ENCODE data around the gene DSG2. TPM values are rescaled to one million over a fixed set of nuclear protein-coding genes. Genes with fewer than 3 reads are reported as not detected.

Gene DSG2
- total and polyA plus RNA-seq, 10 donors: 0.06 to 0.79 (median 0.20) TPM; not detected in 1

DNA sequence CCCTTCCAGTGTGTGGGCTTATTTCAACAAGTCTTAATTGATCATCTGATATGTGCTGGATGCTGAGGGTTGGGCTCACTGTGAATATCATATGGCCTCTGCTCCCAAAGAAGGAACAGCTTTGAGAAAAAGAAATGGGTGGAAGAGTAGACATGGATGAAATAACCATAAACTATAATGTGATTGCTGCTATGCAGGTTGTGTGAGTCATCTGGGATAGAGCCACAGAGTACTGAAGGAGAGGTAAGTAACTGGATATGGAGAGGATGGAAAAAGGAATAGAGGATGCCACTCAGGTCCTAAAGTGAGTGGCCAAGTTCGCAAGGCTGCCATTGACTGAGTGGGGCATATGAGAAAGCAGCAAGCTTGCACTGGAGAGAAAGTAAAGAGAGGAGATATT lies 8.7 kb upstream of the DSG2 start:
- DNase-seq: no peak
- no peak overlapping the region for H3K27ac ChIP-seq
- peaks cover 0 to 18% (median 0%) of the 10 kb centered on the region in 7 donors for H3K27me3 ChIP-seq (replicated peaks in 1 of 7)
- TF ChIP-seq POLR2AphosphoS5 (IDR thresholded peaks at IDR 0.05): no peak
- TF ChIP-seq, protein P1, sequence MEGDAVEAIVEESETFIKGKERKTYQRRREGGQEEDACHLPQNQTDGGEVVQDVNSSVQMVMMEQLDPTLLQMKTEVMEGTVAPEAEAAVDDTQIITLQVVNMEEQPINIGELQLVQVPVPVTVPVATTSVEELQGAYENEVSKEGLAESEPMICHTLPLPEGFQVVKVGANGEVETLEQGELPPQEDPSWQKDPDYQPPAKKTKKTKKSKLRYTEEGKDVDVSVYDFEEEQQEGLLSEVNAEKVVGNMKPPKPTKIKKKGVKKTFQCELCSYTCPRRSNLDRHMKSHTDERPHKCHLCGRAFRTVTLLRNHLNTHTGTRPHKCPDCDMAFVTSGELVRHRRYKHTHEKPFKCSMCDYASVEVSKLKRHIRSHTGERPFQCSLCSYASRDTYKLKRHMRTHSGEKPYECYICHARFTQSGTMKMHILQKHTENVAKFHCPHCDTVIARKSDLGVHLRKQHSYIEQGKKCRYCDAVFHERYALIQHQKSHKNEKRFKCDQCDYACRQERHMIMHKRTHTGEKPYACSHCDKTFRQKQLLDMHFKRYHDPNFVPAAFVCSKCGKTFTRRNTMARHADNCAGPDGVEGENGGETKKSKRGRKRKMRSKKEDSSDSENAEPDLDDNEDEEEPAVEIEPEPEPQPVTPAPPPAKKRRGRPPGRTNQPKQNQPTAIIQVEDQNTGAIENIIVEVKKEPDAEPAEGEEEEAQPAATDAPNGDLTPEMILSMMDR (IDR thresholded peaks at IDR 0.05 in 8 of 11, conservative IDR thresholded peaks at IDR 0.05 in 3 of 11): no peak
- TF ChIP-seq POLR2A (IDR thresholded peaks at IDR 0.05): no peak
- H3K36me3 ChIP-seq: no peaks in the 10 kb centered on the region
- 84 to 96% (median 89%) methylated on average over 1 of the region's 1 CpG for WGBS, 5 donors
- intact Hi-C loops (cut with DNase I; ENCODE audit: low total_unique reads): no loop called here
- no peaks in the 10 kb centered on the region for H3K9me3 ChIP-seq
- H3K4me3 ChIP-seq: no peak overlapping the region
- no peaks in the 10 kb centered on the region for H3K4me1 ChIP-seq

DNA sequence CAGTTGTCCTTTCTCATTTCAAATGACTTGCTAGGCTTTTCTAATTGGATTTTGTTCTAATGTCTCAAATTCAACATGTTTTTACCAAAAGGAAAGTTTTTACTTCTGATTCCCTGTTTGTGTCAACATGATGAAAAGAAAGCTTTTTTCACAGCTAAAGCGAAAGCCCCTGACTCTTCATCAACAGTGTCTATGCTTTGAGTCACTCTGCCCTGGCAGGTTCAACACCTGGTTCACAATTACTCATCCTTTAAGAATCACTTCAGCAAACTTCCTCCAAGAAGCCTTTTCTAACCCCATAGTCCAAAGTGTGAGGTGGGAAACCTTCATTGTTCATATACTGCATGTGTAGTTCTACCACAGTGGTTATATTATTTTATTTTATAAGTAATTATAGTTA lies 7.6 kb upstream of the DSG2 start:
- H3K4me3 ChIP-seq: no peak overlapping the region
- H3K9me3 ChIP-seq: no peaks in the 10 kb centered on the region
- TF ChIP-seq POLR2AphosphoS5 (IDR thresholded peaks at IDR 0.05): no peak
- intact Hi-C loops (cut with DNase I; ENCODE audit: low total_unique reads): no loop called here
- no peak for DNase-seq
- no peak overlapping the region for H3K27ac ChIP-seq
- 66 to 87% (median 69%) methylated on average over 1 of the region's 1 CpG for WGBS, 5 donors
- H3K4me1 ChIP-seq: no peaks in the 10 kb centered on the region
- H3K27me3 ChIP-seq (replicated peaks in 1 of 7): peaks cover 0 to 21% (median 0%) of the 10 kb centered on the region in 7 donors
- H3K36me3 ChIP-seq: no peaks in the 10 kb centered on the region

DNA sequence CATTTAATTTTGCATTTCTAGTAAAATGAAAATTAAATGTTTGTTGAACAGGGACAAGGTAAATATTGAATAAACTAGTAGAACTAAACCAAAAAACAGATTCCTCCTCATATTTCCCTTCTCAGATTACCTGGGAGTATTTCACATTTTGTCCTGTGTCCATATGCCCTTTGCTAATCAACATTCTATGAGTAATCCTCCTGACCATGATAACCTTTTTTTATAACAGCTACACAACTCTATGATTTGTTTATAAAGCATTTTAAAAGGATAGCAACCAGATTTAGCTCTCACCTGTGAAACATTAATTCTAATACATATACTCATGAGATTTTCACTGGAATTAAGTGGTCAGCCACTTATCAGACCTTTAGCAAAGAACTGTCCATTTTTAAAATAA lies 7.1 kb upstream of the DSG2 start:
- Histone ChIP-seq H3K27ac (no peak overlapping the region), H3K27me3 (replicated peaks in 1 of 7) (peaks cover 0 to 26% (median 0%) of the 10 kb centered on the region in 7 donors), H3K4me1 (no peaks in the 10 kb centered on the region), H3K4me3 (no peak overlapping the region), H3K36me3 (no peaks in the 10 kb centered on the region), H3K9me3 (no peaks in the 10 kb centered on the region)
- intact Hi-C loops (cut with DNase I; ENCODE audit: low total_unique reads): no loop called here
- no peak for DNase-seq
- TF ChIP-seq POLR2AphosphoS5 (IDR thresholded peaks at IDR 0.05): no peak
- TF ChIP-seq, protein P1 (IDR thresholded peaks at IDR 0.05 in 8 of 11, conservative IDR thresholded peaks at IDR 0.05 in 3 of 11): no peak
- TF ChIP-seq POLR2A (IDR thresholded peaks at IDR 0.05): no peak

DNA sequence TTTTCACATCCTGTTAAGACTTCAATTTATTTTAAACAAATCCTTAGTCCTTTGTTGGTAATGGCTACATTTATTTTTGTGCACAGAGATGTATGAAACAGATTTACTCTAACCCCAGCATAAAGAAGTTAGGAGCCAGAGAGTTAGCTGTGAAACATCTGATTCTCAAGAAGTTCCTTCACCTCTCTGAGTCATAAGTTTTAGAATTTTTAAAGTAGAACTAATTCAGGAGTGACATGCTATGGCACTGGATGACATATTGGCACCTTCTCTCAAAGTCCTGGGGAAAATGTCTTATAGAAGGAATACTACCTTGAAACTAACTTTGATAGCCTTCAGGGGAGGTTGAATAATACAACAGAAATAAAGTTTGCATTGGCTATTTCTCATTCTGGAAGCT lies 6.4 kb upstream of the DSG2 start:
- Histone ChIP-seq H3K36me3 (no peaks in the 10 kb centered on the region), H3K4me1 (no peaks in the 10 kb centered on the region), H3K27ac (no peak overlapping the region), H3K4me3 (no peak overlapping the region), H3K9me3 (no peaks in the 10 kb centered on the region), H3K27me3 (replicated peaks in 1 of 7) (peaks cover 0 to 27% (median 0%) of the 10 kb centered on the region in 7 donors)
- TF ChIP-seq POLR2A (IDR thresholded peaks at IDR 0.05) (no peak), POLR2AphosphoS5 (IDR thresholded peaks at IDR 0.05) (no peak)
- TF ChIP-seq, protein P1 (IDR thresholded peaks at IDR 0.05 in 8 of 11, conservative IDR thresholded peaks at IDR 0.05 in 3 of 11): no peak
- no peak for DNase-seq
- intact Hi-C loops (cut with DNase I; ENCODE audit: low total_unique reads): no loop called here

DNA sequence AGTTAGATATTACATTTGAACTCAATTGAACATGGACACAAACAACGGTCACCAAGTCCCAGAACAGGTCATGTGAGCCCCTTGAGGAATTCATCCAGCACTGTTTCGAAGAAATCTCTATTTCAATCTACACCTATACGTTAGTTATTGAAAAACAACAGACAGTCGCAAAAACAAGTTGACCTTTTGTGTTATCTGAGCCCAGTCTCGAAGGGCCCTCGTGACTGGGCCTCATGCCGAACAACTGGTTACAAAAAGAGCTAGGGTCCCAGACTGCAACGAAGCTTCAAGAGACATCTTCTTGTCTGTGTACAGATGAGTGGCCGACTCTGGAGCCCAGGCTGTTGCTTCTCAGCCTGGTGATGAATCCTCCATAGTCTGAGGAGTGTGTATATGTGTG lies 5.3 kb upstream of the DSG2 start:
- WGBS, 5 donors: 89 to 96% (median 93%) methylated on average over 9 of the region's 9 CpGs
- intact Hi-C loops (cut with DNase I; ENCODE audit: low total_unique reads): no loop called here
- peaks cover 0 to 4% (median 2%) of the 10 kb centered on the region in 6 donors for H3K4me1 ChIP-seq
- H3K4me3 ChIP-seq: no peak overlapping the region
- TF ChIP-seq, protein P1 (IDR thresholded peaks at IDR 0.05 in 8 of 11, conservative IDR thresholded peaks at IDR 0.05 in 3 of 11): no peak
- TF ChIP-seq POLR2AphosphoS5 (IDR thresholded peaks at IDR 0.05): no peak
- TF ChIP-seq POLR2A (IDR thresholded peaks at IDR 0.05): no peak
- no peaks in the 10 kb centered on the region for H3K36me3 ChIP-seq
- H3K27ac ChIP-seq: no peak overlapping the region
- DNase-seq: no peak
- no peaks in the 10 kb centered on the region for H3K9me3 ChIP-seq
- peaks cover 0 to 33% (median 10%) of the 10 kb centered on the region in 7 donors for H3K27me3 ChIP-seq (replicated peaks in 1 of 7)
